Peyer's patch (tissue), 4 donors: ENCODE results near the gene ETV3.

ENCODE experiments used
- CTCF ChIP-seq, 6 experiments: fragments of 450-650 bp in 4 of 6; fragments of 200-600 bp in 2 of 6; sonication (generic) in 1 of 6; IDR thresholded peaks; one replicate each; pipeline ENCODE4 v1.5.1; 2017 to 2019; ENCODE audit warnings: antibody characterized with exemption in 6 of 6, mild to moderate bottlenecking in 3 of 6, moderate library complexity in 1 of 6
- POLR2A ChIP-seq, 2 donors: fragments of 450-650 bp; IDR thresholded peaks; one replicate each; pipeline ENCODE4 v1.5.1; 2017; ENCODE audit warnings: antibody characterized with exemption in 2 of 2, mild to moderate bottlenecking in 2 of 2, moderate library complexity in 2 of 2

GRCh38 chr1:157176016-157176415, 37.8 kb upstream of the ETV3 start:
- no peak for TF ChIP-seq CTCF (IDR thresholded peaks at IDR 0.05)
- TF ChIP-seq POLR2A (IDR thresholded peaks at IDR 0.05) = no peak
